ENCODE results near the gene TRMT1L. TPM values are rescaled to one million over a fixed set of nuclear protein-coding genes. Genes with fewer than 3 reads are reported as not detected.

TRMT1L gene
- total and polyA plus RNA-seq, 2 donors (not counting 3 experiments of a cell fraction or from before 2014, with no cell fraction given), result 7.9 to 12.8 TPM

- H4K20me1 ChIP-seq (replicated peaks; ENCODE audit: control insufficient read depth, extremely low read depth, insufficient read depth, low read length), result peaks cover 7% of the 10 kb centered on the region
- no peak overlapping the region for H3K27ac ChIP-seq (ENCODE audit: insufficient read depth, low read depth, low read length)
- ChIA-PET CTCF (no interaction called here), POLR2A (no interaction called here)
- H3K9ac ChIP-seq (replicated peaks; ENCODE audit: extremely low read depth, insufficient read depth, low read length), result no peak overlapping the region
- no peaks in the 10 kb centered on the region for H3K4me1 ChIP-seq (ENCODE audit: control insufficient read depth, extremely low read depth, insufficient read depth, low read length)
- H3K4me2 ChIP-seq (ENCODE audit: insufficient read depth, low read length), result no peak overlapping the region
- peaks cover 53% of the 10 kb centered on the region for H3K79me2 ChIP-seq (ENCODE audit: control insufficient read depth, insufficient read depth, low read length)
- FAIRE-seq (no peak), DNase-seq (ENCODE audit: low read depth, low spot score) (no peak)
- H3K27me3 ChIP-seq (ENCODE audit: control insufficient read depth in 2 of 2, insufficient read depth in 2 of 2, low read length in 2 of 2), result no peaks in the 10 kb centered on the region
- TF ChIP-seq CTCF (IDR thresholded peaks at IDR 0.05; ENCODE audit: extremely low read depth in 1 of 2, insufficient read depth in 1 of 2, low read depth in 1 of 2, low read length in 2 of 2), result no peak
- no peak for TF ChIP-seq GATA2 (IDR thresholded peaks at IDR 0.05; ENCODE audit: insufficient read depth, insufficient read length, low read depth, low read length)
- TF ChIP-seq MAX (IDR thresholded peaks at IDR 0.05; ENCODE audit: insufficient read depth, insufficient read length), result no peak
- no peak for TF ChIP-seq POLR2A (IDR thresholded peaks at IDR 0.05; ENCODE audit: low read depth, low read length)
- no peak for TF ChIP-seq EZH2 (IDR thresholded peaks at IDR 0.05; ENCODE audit: borderline replicate concordance, low read depth, low read length, severe bottlenecking)
- TF ChIP-seq FOS (IDR thresholded peaks at IDR 0.05; ENCODE audit: borderline replicate concordance, insufficient read depth, low read length), result no peak
- no peak for TF ChIP-seq MYC (IDR thresholded peaks at IDR 0.05; ENCODE audit: low read depth, low read length)
- TF ChIP-seq JUN (IDR thresholded peaks at IDR 0.05; ENCODE audit: borderline replicate concordance, insufficient read depth, insufficient read length, low read depth), result no peak
- no peak for TF ChIP-seq POLR2AphosphoS5 (IDR thresholded peaks at IDR 0.05; ENCODE audit: insufficient read depth, low read depth, low read length)
- dilution Hi-C loops (cut with MboI; ENCODE audit: extremely low pct_ligation_motif_present, low sequenced_read_pairs) (no loop called here), intact Hi-C loops (cut with micrococcal nuclease) (no loop called here)
- H3K9me1 ChIP-seq (replicated peaks; ENCODE audit: control insufficient read depth, extremely low read depth, insufficient read depth, low read length), result no peaks in the 10 kb centered on the region
- H3K4me3 ChIP-seq (replicated peaks in 1 of 3; ENCODE audit: insufficient read depth in 1 of 3, low read depth in 1 of 3, low read length in 3 of 3), result no peak overlapping the region
- H2AFZ ChIP-seq (ENCODE audit: low read depth, low read length), result no peak overlapping the region
- BruUV-seq (replicated peaks), result no TSS peak
- no peaks in the 10 kb centered on the region for H3K36me3 ChIP-seq (ENCODE audit: control insufficient read depth in 2 of 2, extremely low read depth in 1 of 2, insufficient read depth in 2 of 2, low read length in 2 of 2)
- no peaks in the 10 kb centered on the region for H3K9me3 ChIP-seq (replicated peaks; ENCODE audit: control insufficient read depth, insufficient read depth, low read length)
Measured at GRCh38 chr1:185073725-185074124, 83.0 kb downstream of the TRMT1L start.
